WI38 (cell line): ENCODE results near the gene FZD1.
A peak's percentile ranks its signal among the peaks of the same experiment; 100 is the strongest.

ENCODE experiments used
- H3K4me3 ChIP-seq: 2 replicates; pipeline ENCODE4 v1.5.1; 2011; ENCODE audit warnings: low read depth, mild to moderate bottlenecking, control low read depth, low read length
- TF ChIP-seq, protein P1 (sequence below): IDR thresholded peaks from 2 replicates; pipeline ENCODE4 v1.5.1; 2012; ENCODE audit warnings: low read depth, mild to moderate bottlenecking, control low read depth, low read length

The FZD1 gene

DNA sequence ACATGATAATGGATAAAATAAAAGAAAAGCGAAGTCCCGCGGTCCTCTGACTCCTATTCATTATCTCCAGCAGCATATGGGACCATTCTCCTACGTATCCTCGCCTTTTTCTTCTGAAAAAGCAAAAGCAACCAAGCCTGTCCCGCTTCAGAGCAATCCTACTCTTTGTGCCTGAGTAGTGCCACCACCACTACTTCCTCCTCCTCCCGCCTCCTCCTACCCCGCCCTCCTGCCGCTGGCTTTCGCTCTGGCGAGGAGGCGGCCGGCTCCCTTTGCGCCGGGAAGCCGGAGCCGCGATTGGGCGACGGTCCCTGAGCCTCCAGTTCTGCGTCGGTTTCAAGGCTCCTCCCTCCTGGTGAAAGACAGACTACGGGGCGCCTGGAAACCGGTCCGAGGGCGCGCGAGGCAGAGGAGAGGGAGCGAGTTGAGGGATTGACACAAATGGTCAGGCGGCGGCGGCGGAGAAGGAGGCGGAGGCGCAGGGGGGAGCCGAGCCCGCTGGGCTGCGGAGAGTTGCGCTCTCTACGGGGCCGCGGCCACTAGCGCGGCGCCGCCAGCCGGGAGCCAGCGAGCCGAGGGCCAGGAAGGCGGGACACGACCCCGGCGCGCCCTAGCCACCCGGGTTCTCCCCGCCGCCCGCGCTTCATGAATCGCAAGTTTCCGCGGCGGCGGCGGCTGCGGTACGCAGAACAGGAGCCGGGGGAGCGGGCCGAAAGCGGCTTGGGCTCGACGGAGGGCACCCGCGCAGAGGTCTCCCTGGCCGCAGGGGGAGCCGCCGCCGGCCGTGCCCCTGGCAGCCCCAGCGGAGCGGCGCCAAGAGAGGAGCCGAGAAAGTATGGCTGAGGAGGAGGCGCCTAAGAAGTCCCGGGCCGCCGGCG, at the start of gene FZD1:
Gene FZD1, plus strand, starts transcription at position 388 of the 878 bp plus-strand sequence. Its CDS starts 448 bp downstream, at position 836.
- TF ChIP-seq, protein P1, sequence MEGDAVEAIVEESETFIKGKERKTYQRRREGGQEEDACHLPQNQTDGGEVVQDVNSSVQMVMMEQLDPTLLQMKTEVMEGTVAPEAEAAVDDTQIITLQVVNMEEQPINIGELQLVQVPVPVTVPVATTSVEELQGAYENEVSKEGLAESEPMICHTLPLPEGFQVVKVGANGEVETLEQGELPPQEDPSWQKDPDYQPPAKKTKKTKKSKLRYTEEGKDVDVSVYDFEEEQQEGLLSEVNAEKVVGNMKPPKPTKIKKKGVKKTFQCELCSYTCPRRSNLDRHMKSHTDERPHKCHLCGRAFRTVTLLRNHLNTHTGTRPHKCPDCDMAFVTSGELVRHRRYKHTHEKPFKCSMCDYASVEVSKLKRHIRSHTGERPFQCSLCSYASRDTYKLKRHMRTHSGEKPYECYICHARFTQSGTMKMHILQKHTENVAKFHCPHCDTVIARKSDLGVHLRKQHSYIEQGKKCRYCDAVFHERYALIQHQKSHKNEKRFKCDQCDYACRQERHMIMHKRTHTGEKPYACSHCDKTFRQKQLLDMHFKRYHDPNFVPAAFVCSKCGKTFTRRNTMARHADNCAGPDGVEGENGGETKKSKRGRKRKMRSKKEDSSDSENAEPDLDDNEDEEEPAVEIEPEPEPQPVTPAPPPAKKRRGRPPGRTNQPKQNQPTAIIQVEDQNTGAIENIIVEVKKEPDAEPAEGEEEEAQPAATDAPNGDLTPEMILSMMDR: no peak
- peak within 1 kb of the TSS; percentile 73 for H3K4me3 ChIP-seq

DNA sequence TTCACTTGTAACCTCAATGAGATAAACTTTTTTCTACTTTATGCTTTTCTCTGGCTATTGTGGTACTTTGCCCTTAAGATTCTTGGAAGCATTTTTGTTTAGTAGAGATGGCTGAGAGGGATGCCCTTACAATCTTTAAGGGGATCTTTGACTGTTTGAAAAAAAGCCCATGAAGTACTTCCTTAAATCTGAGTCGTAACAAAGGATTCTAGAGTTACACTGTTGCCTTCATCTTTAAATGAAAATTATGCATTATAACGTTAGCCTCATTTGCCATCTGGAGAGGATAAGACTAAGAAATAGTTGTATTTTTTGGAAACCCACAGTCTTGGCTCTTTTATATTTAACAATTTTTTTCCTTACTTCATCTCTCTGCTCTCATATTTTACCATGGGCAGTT, 37.8 kb upstream of the FZD1 start:
- TF ChIP-seq, protein P1: no peak
- no peak overlapping the region for H3K4me3 ChIP-seq

DNA sequence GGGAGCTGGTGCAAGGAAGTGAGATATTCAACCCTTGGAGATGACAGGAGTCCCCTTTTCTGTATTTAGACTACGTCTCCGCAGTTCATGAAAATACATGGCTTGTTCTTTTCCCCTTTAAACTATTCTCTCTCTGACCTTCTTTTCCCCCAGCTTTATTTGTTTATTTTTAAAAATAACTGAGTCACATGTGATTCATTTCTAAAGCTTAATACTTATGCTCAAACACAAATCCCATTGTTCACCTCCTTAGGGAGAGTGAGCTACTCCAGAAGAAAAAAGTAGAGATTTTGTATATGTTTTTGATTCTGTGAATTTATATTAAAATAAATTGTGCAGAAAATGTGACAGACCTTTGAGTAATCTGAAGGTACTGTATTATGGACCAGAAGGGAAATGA, 35.9 kb upstream of the FZD1 start:
- TF ChIP-seq, protein P1: no peak
- peak overlapping the region; percentile 22; the same call in 1 of the 2 replicates for H3K4me3 ChIP-seq

DNA sequence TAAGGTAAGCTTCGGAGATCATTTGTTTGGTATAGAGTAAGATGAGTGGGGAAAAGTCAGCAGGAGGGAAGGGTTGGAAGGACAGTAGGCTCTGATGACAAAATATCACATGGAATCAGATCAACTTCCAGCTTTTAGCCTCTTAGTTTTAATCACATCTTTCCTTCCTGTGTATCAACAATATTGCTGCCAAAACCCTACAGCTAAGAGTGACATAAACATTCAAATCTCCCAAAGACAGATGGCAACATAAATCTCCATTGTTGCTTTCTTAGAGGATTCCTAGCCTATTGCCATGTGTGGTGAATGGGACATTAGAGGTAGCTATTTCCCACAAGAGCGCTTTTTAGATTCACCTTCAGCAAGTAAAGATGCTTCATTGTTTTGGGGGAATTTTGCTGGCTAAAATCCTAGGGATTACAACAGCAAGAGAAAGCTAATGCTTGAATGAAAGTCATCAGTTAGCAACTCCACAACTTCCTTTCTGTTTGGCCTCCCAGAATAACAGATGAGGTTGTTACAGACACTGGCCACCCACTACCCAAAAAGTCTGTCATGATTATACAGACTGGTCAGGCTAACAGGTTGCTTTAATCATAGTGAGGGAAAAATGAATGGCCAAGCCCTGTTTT, 35.2 kb upstream of the FZD1 start:
- peak overlapping the region; percentile 22; the same call in 1 of the 2 replicates for H3K4me3 ChIP-seq
- TF ChIP-seq, protein P1: no peak

DNA sequence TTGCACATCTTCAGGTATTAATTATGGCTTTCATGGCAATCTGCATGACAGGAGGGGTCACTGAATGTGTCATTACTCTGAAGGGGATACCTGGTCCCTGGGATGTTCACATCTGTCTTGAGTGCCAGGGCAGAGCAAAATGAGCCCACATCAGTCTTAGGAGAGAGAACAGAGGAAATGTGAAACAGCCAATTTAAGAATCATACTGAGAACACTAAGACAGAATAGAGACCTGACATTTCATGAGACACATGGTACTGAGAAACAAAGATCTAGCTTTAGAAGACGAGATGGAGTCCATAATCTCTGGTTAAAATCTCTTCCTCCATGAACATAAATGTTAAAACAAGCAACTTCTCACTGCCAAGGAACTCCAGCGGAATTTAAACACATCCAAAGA, 34.1 kb upstream of the FZD1 start:
- TF ChIP-seq, protein P1: no peak

DNA sequence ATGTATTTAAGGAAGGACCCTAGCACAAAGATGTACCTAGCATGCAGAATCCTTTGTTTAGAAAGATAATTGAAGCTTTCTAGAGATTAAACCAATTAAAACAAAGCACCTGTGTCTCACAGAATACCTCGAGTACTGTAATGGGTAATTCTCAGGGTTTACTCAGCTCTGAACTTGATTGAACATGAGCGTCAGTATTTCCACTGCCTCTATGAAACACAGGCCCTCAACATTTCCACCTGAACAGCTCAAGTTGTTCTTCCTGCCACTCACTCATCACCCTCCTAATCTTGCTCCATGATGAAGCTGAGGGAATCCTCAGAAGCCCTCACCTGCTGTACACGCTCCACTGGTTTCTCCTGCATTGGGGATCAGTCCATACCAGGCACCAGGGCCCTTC, 33.7 kb upstream of the FZD1 start:
- H3K4me3 ChIP-seq: no peak overlapping the region
- TF ChIP-seq, protein P1: no peak

More for the DNA sequence above, 34.1 kb upstream of the FZD1 start:
- no peak overlapping the region for H3K4me3 ChIP-seq

DNA sequence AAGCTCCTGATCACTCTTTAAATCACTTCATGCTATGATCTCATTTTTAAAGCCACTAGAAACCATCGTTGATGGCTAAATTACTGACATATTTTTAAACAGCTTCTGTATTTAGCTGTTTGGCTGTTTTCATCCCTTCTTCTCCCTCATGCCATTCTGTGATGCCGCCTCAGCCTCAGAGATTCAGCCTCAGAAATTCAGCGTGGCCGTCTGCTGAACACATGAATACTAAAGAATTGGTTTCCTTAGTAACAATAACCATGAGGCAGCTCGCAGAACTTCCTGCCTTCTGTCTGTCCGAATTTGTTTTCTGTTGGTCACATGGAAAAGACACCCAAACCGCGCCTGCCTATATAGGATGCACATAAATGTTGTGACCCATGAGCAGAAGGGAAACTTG, 31.0 kb upstream of the FZD1 start:
- no peak overlapping the region for H3K4me3 ChIP-seq
- TF ChIP-seq, protein P1: no peak
